PC-3 (cell line): ENCODE measurements around the gene TENM4. TPM values are rescaled to one million over a fixed set of nuclear protein-coding genes. Genes with fewer than 3 reads are reported as not detected.

Experiments used
- ATAC-seq: fragments of 200-7000 bp; cut with Tn5 transposase; 2 replicates; pipeline ENCODE4 v1.9.1; 2020; ENCODE audit warnings: mild to moderate bottlenecking, moderate library complexity
- BruUV-seq: library from RNA; stranded (reverse); fragments of 400-500 nt; replicated peaks from 2 replicates; lab custom pipeline; 2021; lab: Mats Ljungman, UMichigan
- CTCF ChIA-PET: fragments of 300-600 bp; sonication (Branson Sonifier 250); formaldehyde crosslinking; loops from one replicate; lab custom pipeline; 2022; ENCODE audit warnings: antibody characterized with exemption; lab: Charles Lee
- POLR2A ChIA-PET: fragments of 300-600 bp; sonication (Branson Sonifier 250); formaldehyde crosslinking; loops from one replicate; lab custom pipeline; 2022; ENCODE audit warnings: antibody characterized with exemption; ENCODE audit not compliant: unreplicated experiment; lab: Charles Lee
- DNase-seq: peaks from one replicate; pipeline ENCODE4 v3.0.0-alpha.2; 2015
- H2AFZ ChIP-seq: fragments of 300-600 bp; sonication (generic); 2 replicates; pipeline ENCODE4 v1.6.0; 2016; ENCODE audit warnings: antibody characterized with exemption, low read length
- H3F3A ChIP-seq: fragments of 300-600 bp; sonication (generic); one replicate; pipeline ENCODE4 v1.6.0; 2017; ENCODE audit warnings: antibody characterized with exemption, low read length, control low read depth, mild to moderate bottlenecking; ENCODE audit not compliant: unreplicated experiment
- H3K27ac ChIP-seq: fragments of 300-600 bp; sonication (generic); 2 replicates; pipeline ENCODE4 v1.5.1; 2016; ENCODE audit warnings: mild to moderate bottlenecking, low read length
- H3K27me3 ChIP-seq: fragments of 300-600 bp; sonication (generic); 2 replicates; pipeline ENCODE4 v1.6.1; 2016; ENCODE audit warnings: low read length, mixed read lengths
- H3K36me3 ChIP-seq: fragments of 300-600 bp; sonication (generic); 2 replicates; pipeline ENCODE4 v1.6.1; 2016; ENCODE audit warnings: low read depth, mixed run types, low read length, mixed read lengths
- H3K4me1 ChIP-seq: fragments of 300-600 bp; sonication (generic); 2 replicates; pipeline ENCODE4 v1.5.1; 2016; ENCODE audit warnings: low read length; ENCODE audit not compliant: insufficient read depth
- H3K4me2 ChIP-seq: fragments of 300-600 bp; sonication (generic); 2 replicates; pipeline ENCODE4 v1.6.0; 2016; ENCODE audit warnings: low read length
- H3K4me3 ChIP-seq: fragments of 300-600 bp; sonication (generic); 2 replicates; pipeline ENCODE4 v1.5.1; 2016; ENCODE audit warnings: mild to moderate bottlenecking, low read length, mixed read lengths
- H3K79me2 ChIP-seq: fragments of 300-600 bp; sonication (generic); 2 replicates; pipeline ENCODE4 v1.6.1; 2017; ENCODE audit warnings: low read length, mixed read lengths
- H3K9ac ChIP-seq: fragments of 300-600 bp; sonication (generic); 2 replicates; pipeline ENCODE4 v1.6.0; 2016; ENCODE audit warnings: mild to moderate bottlenecking, low read length
- H3K9me2 ChIP-seq: fragments of 300-600 bp; sonication (generic); replicated peaks from 2 replicates; pipeline ENCODE4 v1.6.1; 2016; ENCODE audit warnings: mixed run types, low read length, mixed read lengths
- H3K9me3 ChIP-seq: fragments of 300-600 bp; sonication (generic); 2 replicates; pipeline ENCODE4 v1.6.1; 2016; ENCODE audit warnings: low read length, mixed read lengths
- H4K20me1 ChIP-seq: fragments of 300-600 bp; sonication (generic); 2 replicates; pipeline ENCODE4 v1.6.1; 2016; ENCODE audit warnings: low read length, mixed read lengths
- EZH2 ChIP-seq: fragments of 300-600 bp; sonication (generic); IDR thresholded peaks from one replicate; pipeline ENCODE4 v1.6.1; 2017; ENCODE audit warnings: antibody characterized with exemption, mild to moderate bottlenecking, low read length; ENCODE audit not compliant: unreplicated experiment
- EZH2phosphoT487 ChIP-seq: fragments of 300-600 bp; sonication (generic); IDR thresholded peaks from 2 replicates; pipeline ENCODE4 v1.6.1; 2018; ENCODE audit warnings: mild to moderate bottlenecking, antibody characterized with exemption, low read length, borderline replicate concordance
- intact Hi-C: fragments of 100-400 bp; cut with micrococcal nuclease; formaldehyde crosslinking; loops from 2 replicates; pipeline ENCODE4 v1.9.0; 2023
- total RNA-seq: library from RNA; depleted of rRNA; stranded (reverse); fragments of >200 nt; gene quantifications from 2 replicates; pipeline ENCODE4 v1.2.3, GENCODE V29; 2014
- TF ChIP-seq, protein P1 (sequence below): fragments of 300-600 bp; sonication (generic); conservative IDR thresholded peaks from 2 replicates; pipeline ENCODE4 v1.5.1; 2017; ENCODE audit warnings: antibody characterized with exemption, low read depth, mild to moderate bottlenecking, low read length

The TENM4 gene
- total RNA-seq, 1 experiment from 2014 or later: 19.7 TPM

DNA sequence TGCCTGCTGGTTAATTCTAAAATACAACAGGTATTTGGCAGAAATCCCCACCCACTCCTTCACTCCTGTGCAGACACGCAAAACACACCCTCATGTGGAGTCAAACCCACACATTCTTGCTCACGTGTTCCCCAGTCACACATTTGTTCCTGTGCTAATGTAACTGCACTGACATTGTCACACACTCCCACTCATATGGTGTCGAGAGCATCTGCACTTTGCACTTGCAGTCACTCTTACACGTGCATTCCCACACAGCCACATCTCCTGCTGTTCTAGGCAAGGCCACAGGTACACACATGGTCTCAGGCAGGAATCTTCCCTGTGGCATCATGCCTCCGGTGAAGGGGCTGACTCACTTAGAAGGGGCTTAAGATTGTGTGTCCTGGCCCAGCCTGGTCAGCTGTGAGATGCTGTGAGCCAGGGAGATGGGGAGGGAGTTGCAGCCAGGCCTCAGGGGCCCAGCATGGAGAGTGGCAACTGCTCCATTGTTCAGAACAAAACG, 395.0 kb downstream of the TENM4 start:
- Histone ChIP-seq H3K9ac (no peak overlapping the region), H2AFZ (no peak overlapping the region), H4K20me1 (no peaks in the 10 kb centered on the region), H3K4me3 (no peak overlapping the region), H3K27ac (no peak overlapping the region), H3F3A (no peaks in the 10 kb centered on the region), H3K36me3 (no peaks in the 10 kb centered on the region), H3K9me3 (no peaks in the 10 kb centered on the region), H3K9me2 (no peaks in the 10 kb centered on the region), H3K79me2 (no peaks in the 10 kb centered on the region), H3K4me1 (no peaks in the 10 kb centered on the region), H3K4me2 (no peak overlapping the region), H3K27me3 (no peaks in the 10 kb centered on the region)
- ATAC-seq: no peak
- BruUV-seq: no TSS peak
- intact Hi-C loops: no loop called here
- POLR2A ChIA-PET: no interaction called here
- CTCF ChIA-PET: no interaction called here
- TF ChIP-seq EZH2phosphoT487 (no peak), EZH2 (no peak)
- TF ChIP-seq, protein P1, sequence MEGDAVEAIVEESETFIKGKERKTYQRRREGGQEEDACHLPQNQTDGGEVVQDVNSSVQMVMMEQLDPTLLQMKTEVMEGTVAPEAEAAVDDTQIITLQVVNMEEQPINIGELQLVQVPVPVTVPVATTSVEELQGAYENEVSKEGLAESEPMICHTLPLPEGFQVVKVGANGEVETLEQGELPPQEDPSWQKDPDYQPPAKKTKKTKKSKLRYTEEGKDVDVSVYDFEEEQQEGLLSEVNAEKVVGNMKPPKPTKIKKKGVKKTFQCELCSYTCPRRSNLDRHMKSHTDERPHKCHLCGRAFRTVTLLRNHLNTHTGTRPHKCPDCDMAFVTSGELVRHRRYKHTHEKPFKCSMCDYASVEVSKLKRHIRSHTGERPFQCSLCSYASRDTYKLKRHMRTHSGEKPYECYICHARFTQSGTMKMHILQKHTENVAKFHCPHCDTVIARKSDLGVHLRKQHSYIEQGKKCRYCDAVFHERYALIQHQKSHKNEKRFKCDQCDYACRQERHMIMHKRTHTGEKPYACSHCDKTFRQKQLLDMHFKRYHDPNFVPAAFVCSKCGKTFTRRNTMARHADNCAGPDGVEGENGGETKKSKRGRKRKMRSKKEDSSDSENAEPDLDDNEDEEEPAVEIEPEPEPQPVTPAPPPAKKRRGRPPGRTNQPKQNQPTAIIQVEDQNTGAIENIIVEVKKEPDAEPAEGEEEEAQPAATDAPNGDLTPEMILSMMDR: no peak
- DNase-seq: no peak

DNA sequence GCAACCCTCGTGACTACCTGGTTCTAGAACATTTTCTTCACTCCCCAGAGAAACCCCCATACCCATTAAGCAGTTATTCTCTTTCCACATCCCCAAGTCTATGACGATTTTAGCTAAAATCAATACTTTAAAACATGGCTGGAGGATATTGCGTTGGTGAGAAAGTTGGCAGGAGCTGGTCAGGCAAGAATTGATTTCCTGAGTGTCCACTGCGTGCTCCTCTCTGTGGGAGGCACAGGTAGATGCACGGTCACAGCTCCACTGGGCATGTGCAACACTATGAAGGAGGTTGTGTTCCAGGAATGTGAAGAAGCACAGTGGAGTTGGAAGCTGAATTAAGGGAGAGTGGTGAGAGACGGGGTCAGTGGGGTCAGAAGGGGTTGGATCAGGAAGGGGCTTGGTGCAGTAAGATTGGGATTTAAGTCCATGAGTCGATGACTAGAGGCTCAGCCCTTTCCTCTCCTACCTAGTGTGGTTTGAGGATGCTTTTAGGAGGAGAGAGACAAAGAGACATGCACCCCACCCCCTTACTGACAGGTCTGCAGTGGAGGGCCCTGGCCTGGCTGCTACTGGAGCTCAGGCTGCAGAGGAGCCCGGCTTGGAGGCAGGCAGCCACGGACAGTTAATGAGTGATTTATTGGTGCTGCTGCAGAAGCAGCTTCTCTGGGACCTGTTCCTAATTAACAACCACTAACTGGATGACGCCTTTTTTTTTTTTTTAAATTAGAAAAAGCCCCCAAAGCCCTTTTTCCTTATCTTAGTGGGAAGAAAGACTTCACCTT, 395.6 kb downstream of the TENM4 start:
- DNase-seq (no peak), ATAC-seq (no peak)
- no TSS peak for BruUV-seq
- H3K4me2 ChIP-seq: no peak overlapping the region
- intact Hi-C loops: no loop called here
- no peaks in the 10 kb centered on the region for H3K27me3 ChIP-seq
- no peaks in the 10 kb centered on the region for H3K9me2 ChIP-seq
- H3K27ac ChIP-seq: no peak overlapping the region
- H3K4me1 ChIP-seq: no peaks in the 10 kb centered on the region
- POLR2A ChIA-PET: no interaction called here
- H3K36me3 ChIP-seq: no peaks in the 10 kb centered on the region
- TF ChIP-seq, protein P1: no peak
- TF ChIP-seq EZH2phosphoT487 (no peak), EZH2 (no peak)
- H4K20me1 ChIP-seq: no peaks in the 10 kb centered on the region
- CTCF ChIA-PET: no interaction called here
- H3K79me2 ChIP-seq: no peaks in the 10 kb centered on the region
- H3K4me3 ChIP-seq: no peak overlapping the region
- no peaks in the 10 kb centered on the region for H3F3A ChIP-seq
- H2AFZ ChIP-seq: no peak overlapping the region
- H3K9ac ChIP-seq: no peak overlapping the region
- no peaks in the 10 kb centered on the region for H3K9me3 ChIP-seq

DNA sequence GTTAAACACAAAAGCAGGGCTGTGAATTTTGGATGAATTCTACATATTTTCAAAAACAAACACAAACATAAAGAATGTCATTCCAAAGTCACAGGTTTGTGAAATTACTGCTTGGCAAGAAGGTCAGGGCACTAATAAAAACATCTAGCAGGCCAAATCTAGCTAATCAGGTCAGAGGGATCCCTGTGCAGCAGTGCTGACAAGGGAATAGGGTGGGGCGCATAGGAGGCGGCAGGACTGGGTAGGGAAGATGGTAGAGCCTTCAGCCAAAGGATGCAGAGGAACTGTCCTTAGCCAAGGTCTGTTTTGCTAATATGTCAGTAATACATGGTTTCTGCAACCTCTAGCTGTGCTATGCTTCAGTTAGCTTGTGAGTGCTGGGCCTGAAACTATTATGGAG, 396.6 kb downstream of the TENM4 start:
- Histone ChIP-seq H3K79me2 (no peaks in the 10 kb centered on the region), H3F3A (no peaks in the 10 kb centered on the region), H3K4me1 (no peaks in the 10 kb centered on the region), H3K27ac (no peak overlapping the region), H3K4me3 (no peak overlapping the region), H2AFZ (no peak overlapping the region), H3K4me2 (no peak overlapping the region), H3K9me3 (no peaks in the 10 kb centered on the region), H3K27me3 (no peaks in the 10 kb centered on the region), H3K9ac (no peak overlapping the region), H4K20me1 (no peaks in the 10 kb centered on the region), H3K9me2 (no peaks in the 10 kb centered on the region), H3K36me3 (no peaks in the 10 kb centered on the region)
- no TSS peak for BruUV-seq
- CTCF ChIA-PET: no interaction called here
- POLR2A ChIA-PET: no interaction called here
- intact Hi-C loops: no loop called here
- ATAC-seq (0 out of 2 replicates have a peak, but pooled peaks have one; percentile 20), DNase-seq (no peak)
- TF ChIP-seq, protein P1: no peak
- no peak for TF ChIP-seq EZH2
- TF ChIP-seq EZH2phosphoT487: no peak
